LoVo (cell line): Measurements from ENCODE around the gene CIART.
"Not testable (repeated sequence)": the region's sequence is repeated elsewhere in the genome, so short reads cannot be mapped to it uniquely, and the experiment has no call there.

Source experiments
- DNase-seq: peaks from one replicate; pipeline ENCODE4 v3.0.0-alpha.2; 2016; ENCODE audit warnings: low spot score

The CIART gene

GRCh38 chr1:150309758-150310508 lies 27.6 kb downstream of the CIART start:
- no peak for DNase-seq

- no peak for DNase-seq
These were observed 29.4 kb downstream of the CIART start for GRCh38 chr1:150311762-150312161.

- DNase-seq, result not testable (repeated sequence)
These were observed 32.3 kb downstream of the CIART start for GRCh38 chr1:150314691-150315090.

GRCh38 chr1:150320667-150320978 lies 38.3 kb downstream of the CIART start:
- DNase-seq, result no peak

- DNase-seq, result no peak
These were observed 39.4 kb downstream of the CIART start for GRCh38 chr1:150321826-150322166.

GRCh38 chr1:150322310-150322709 lies 40.0 kb downstream of the CIART start:
- no peak for DNase-seq

- no peak for DNase-seq
These were observed 50.4 kb downstream of the CIART start for GRCh38 chr1:150332651-150333290.
